Tibial artery (tissue), 4 donors: ENCODE data around the gene KRTAP22-1.

ENCODE experiments used
- DNase-seq, 2 donors: peaks; one replicate each; pipeline ENCODE4 v3.0.0-alpha.2; 2019
- H3K27ac ChIP-seq, 2 donors: fragments of 200-600 bp; sonication (generic) in 1 of 2; 1 replicate in 1 of 2; 2 replicates in 1 of 2; pipeline ENCODE4 v1.5.1; 2018 to 2019; ENCODE audit warnings: mild to moderate bottlenecking in 1 of 2
- H3K27me3 ChIP-seq, 2 donors: fragments of 200-600 bp; sonication (generic) in 1 of 2; one replicate each; pipeline versions ENCODE4 v1.5.1 to v1.6.0; 2016 to 2019
- H3K36me3 ChIP-seq, 3 donors: fragments of 200-600 bp; sonication (generic) in 2 of 3; one replicate each; pipeline ENCODE4 v1.5.1; 2016 to 2019; ENCODE audit warnings: mild to moderate bottlenecking in 2 of 3
- H3K4me1 ChIP-seq, 4 donors: fragments of 200-600 bp; sonication (generic) in 2 of 4; 1 replicate in 3 of 4; 2 replicates in 1 of 4; pipeline ENCODE4 v1.5.1; 2016 to 2019
- H3K4me3 ChIP-seq, 2 donors: fragments of 200-600 bp; sonication (generic) in 1 of 2; 1 replicate in 1 of 2; 2 replicates in 1 of 2; pipeline ENCODE4 v1.5.1; 2018 to 2019; ENCODE audit warnings: mild to moderate bottlenecking in 2 of 2
- H3K9me3 ChIP-seq, 3 donors: fragments of 200-600 bp; sonication (generic) in 1 of 3; one replicate each; pipeline ENCODE4 v1.5.1; 2016 to 2019
- intact Hi-C: fragments of 100-400 bp; cut with DNase I; formaldehyde crosslinking; loops from one replicate; pipeline ENCODE4 v1.15.0; 2023; ENCODE audit warnings: low total_unique reads
- TF ChIP-seq, protein P1 (sequence below), 2 experiments: fragments of 200-600 bp in 1 of 2; fragments of 450-650 bp in 1 of 2; IDR thresholded peaks; one replicate each; pipeline ENCODE4 v1.5.1; 2017 to 2019; ENCODE audit warnings: antibody characterized with exemption in 2 of 2, mild to moderate bottlenecking in 1 of 2, moderate library complexity in 1 of 2

The KRTAP22-1 gene

DNA sequence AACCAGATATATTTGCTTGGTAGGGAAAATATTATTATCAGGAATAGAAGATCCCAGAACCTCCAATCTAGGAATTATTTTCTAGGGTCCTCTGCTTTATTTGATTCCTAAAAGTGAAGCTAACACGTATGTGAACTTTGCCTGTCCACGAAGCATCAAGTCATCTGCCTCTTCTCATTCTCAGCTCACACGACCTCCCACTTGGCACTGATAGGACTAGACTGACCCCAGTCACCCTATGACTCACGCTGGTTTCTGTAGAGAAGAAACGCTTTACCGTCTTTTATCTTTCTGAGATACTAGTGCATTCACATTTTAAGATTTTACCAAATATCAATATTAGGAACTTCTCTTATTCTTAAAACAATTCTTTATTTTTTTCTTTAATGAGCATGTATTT lies 37.8 kb upstream of the KRTAP22-1 start:
- H3K36me3 ChIP-seq, result no peaks in the 10 kb centered on the region
- H3K4me3 ChIP-seq, result no peak overlapping the region
- intact Hi-C loops, result no loop called here
- no peaks in the 10 kb centered on the region for H3K4me1 ChIP-seq
- H3K27ac ChIP-seq, result no peak overlapping the region
- TF ChIP-seq, protein P1, sequence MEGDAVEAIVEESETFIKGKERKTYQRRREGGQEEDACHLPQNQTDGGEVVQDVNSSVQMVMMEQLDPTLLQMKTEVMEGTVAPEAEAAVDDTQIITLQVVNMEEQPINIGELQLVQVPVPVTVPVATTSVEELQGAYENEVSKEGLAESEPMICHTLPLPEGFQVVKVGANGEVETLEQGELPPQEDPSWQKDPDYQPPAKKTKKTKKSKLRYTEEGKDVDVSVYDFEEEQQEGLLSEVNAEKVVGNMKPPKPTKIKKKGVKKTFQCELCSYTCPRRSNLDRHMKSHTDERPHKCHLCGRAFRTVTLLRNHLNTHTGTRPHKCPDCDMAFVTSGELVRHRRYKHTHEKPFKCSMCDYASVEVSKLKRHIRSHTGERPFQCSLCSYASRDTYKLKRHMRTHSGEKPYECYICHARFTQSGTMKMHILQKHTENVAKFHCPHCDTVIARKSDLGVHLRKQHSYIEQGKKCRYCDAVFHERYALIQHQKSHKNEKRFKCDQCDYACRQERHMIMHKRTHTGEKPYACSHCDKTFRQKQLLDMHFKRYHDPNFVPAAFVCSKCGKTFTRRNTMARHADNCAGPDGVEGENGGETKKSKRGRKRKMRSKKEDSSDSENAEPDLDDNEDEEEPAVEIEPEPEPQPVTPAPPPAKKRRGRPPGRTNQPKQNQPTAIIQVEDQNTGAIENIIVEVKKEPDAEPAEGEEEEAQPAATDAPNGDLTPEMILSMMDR (IDR thresholded peaks at IDR 0.05), result no peak
- no peak for DNase-seq
- H3K9me3 ChIP-seq, result no peaks in the 10 kb centered on the region
- no peaks in the 10 kb centered on the region for H3K27me3 ChIP-seq

DNA sequence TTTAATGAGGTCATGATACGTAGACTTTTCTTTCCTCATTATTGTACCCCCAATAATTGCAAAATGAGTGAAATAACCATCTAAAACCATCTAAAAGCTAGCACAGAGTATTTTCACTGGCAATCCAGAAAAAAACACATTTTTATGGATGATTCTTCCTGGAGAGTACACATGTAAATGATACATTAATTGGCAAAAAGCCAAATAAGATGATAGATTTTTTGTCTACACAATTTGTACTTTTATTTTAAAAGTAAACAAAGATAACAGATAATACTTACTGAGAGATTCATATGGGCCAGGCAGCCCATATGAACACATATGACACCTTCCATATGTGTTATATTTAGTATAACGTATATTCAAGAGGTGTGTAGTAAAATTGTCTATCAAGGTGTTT lies 37.3 kb upstream of the KRTAP22-1 start:
- no peak overlapping the region for H3K27ac ChIP-seq
- no peaks in the 10 kb centered on the region for H3K36me3 ChIP-seq
- no peaks in the 10 kb centered on the region for H3K9me3 ChIP-seq
- intact Hi-C loops, result no loop called here
- H3K27me3 ChIP-seq, result no peaks in the 10 kb centered on the region
- TF ChIP-seq, protein P1 (IDR thresholded peaks at IDR 0.05), result no peak
- DNase-seq, result no peak
- H3K4me1 ChIP-seq, result no peaks in the 10 kb centered on the region
- no peak overlapping the region for H3K4me3 ChIP-seq

DNA sequence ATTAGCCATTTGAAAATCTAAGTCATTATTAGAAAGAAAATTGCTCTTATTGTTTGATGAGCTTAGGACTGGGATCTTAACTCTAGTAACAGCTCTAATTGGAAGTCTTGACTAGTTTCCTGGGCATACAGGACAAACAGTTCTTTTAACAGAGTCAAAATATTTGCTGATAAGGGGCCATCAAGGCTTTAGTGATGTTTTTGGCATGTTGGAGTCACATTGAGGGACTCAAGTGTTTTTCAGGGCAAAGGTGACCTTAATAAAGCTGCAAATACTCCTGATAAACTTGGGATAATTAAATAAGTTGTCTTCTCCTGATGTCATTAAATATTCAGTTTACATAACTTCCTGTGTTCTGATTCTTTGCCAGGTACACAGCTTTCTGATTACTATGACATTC lies 33.3 kb upstream of the KRTAP22-1 start:
- intact Hi-C loops, result no loop called here
- Histone ChIP-seq H3K9me3 (no peaks in the 10 kb centered on the region), H3K27ac (no peak overlapping the region), H3K36me3 (no peaks in the 10 kb centered on the region), H3K27me3 (no peaks in the 10 kb centered on the region), H3K4me1 (no peaks in the 10 kb centered on the region), H3K4me3 (no peak overlapping the region)
- TF ChIP-seq, protein P1 (IDR thresholded peaks at IDR 0.05), result no peak
- no peak for DNase-seq

DNA sequence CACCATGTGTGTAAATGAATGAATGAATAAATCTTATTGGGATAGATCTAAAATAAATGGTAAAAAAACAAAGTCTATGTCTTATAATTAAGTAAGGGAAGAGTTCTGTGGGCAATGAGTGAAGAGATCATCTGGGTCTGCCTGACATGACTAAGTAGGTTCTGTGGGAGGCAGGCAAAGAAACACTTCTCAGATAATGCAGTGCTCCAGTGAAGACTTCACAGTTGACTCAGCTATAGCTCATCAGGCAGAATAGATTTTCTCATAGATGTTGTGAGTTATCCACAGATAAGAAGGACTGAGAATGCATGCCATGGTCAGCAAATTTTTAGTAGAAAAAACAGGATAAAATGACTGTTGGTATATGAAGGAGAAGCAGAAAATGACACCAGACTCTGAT lies 23.1 kb upstream of the KRTAP22-1 start:
- TF ChIP-seq, protein P1 (IDR thresholded peaks at IDR 0.05), result no peak
- no peak overlapping the region for H3K27ac ChIP-seq
- H3K4me1 ChIP-seq, result no peaks in the 10 kb centered on the region
- no peaks in the 10 kb centered on the region for H3K9me3 ChIP-seq
- H3K4me3 ChIP-seq, result no peak overlapping the region
- no peaks in the 10 kb centered on the region for H3K27me3 ChIP-seq
- no peak for DNase-seq
- H3K36me3 ChIP-seq, result no peaks in the 10 kb centered on the region
- intact Hi-C loops, result no loop called here

DNA sequence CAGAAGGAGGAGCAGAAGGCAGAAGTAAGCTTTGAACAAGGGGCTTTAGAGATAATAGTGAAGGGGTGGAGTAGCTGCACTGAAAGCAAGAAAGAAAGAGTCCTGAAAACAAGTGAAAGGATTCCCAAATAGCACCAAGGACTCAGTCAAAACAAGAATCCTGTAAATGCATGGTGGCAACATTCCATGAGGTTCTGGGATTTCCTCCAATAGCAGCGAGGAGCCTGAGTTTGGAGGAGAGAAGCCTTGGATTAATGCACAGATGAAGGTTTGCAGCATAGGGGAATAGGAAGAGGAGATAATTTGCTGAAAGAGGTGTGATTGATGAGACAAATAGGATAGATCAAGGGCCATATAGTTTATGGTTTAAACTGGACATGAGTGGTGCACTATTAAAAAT lies 21.5 kb upstream of the KRTAP22-1 start:
- TF ChIP-seq, protein P1 (IDR thresholded peaks at IDR 0.05), result no peak
- Histone ChIP-seq H3K27ac (no peak overlapping the region), H3K9me3 (no peaks in the 10 kb centered on the region), H3K4me3 (no peak overlapping the region), H3K27me3 (no peaks in the 10 kb centered on the region), H3K4me1 (no peaks in the 10 kb centered on the region), H3K36me3 (no peaks in the 10 kb centered on the region)
- DNase-seq, result no peak
- intact Hi-C loops, result no loop called here

DNA sequence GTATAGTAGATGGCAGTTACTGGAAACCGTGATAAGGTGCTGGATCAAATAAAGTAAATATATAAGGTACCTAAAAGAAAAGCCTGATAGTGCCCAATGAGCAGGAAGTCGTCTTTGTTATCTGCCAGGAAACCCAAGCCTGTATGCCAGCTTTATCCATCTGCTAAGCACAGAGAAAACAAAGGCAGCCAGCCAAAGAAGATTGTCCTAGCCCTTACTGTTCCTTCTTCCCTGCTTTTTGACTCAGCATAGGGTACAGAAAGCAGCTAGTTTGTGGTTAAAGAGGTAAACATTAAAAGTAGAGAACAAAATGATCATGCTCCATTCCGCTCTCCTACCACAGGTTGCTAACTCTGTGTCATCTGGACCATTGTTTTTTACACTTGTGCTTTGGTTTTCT lies 20.8 kb upstream of the KRTAP22-1 start:
- no peak for DNase-seq
- Histone ChIP-seq H3K9me3 (no peaks in the 10 kb centered on the region), H3K27me3 (no peaks in the 10 kb centered on the region), H3K4me1 (no peaks in the 10 kb centered on the region), H3K36me3 (no peaks in the 10 kb centered on the region), H3K27ac (no peak overlapping the region), H3K4me3 (no peak overlapping the region)
- TF ChIP-seq, protein P1 (IDR thresholded peaks at IDR 0.05), result no peak
- intact Hi-C loops, result no loop called here
